GM18909 (cell line): Measurements from ENCODE around the gene PRDM16.

Source experiments
- ATAC-seq: cut with Tn5 transposase; IDR thresholded peaks from one replicate; pipeline ENCODE4 v1.9.1; 2021; ENCODE audit warnings: mild to moderate bottlenecking; ENCODE audit not compliant: unreplicated experiment, poor library complexity

The PRDM16 gene

GRCh38 chr1:3068564-3069431 lies at the start of gene PRDM16:
Gene PRDM16, plus strand, starts transcription at chr1:3069203. Its CDS starts 57 bp downstream, at chr1:3069260.
- ATAC-seq = no peak

- no peak for ATAC-seq
These were observed 49.4 kb upstream of the PRDM16 start for GRCh38 chr1:3019516-3020051.

- no peak for ATAC-seq
These were observed 48.6 kb upstream of the PRDM16 start for GRCh38 chr1:3020263-3020909.

GRCh38 chr1:3021233-3021671 lies 47.8 kb upstream of the PRDM16 start, which contains the start of gene ACTRT2:
Gene ACTRT2, plus strand, starts transcription at chr1:3021467. Its CDS starts 220 bp downstream, at chr1:3021687.
- no peak for ATAC-seq

GRCh38 chr1:3021801-3022401 lies 47.1 kb upstream of the PRDM16 start:
- no peak for ATAC-seq

GRCh38 chr1:3022511-3022973 lies 46.5 kb upstream of the PRDM16 start:
- no peak for ATAC-seq

- no peak for ATAC-seq
These were observed 46.0 kb upstream of the PRDM16 start for GRCh38 chr1:3022976-3023375.

- ATAC-seq = no peak
These were observed 45.0 kb upstream of the PRDM16 start for GRCh38 chr1:3024019-3024418.

- no peak for ATAC-seq
These were observed 44.4 kb upstream of the PRDM16 start for GRCh38 chr1:3024588-3024987.

GRCh38 chr1:3026124-3026523 lies 42.9 kb upstream of the PRDM16 start:
- ATAC-seq = no peak

GRCh38 chr1:3026581-3027391 lies 42.2 kb upstream of the PRDM16 start:
- ATAC-seq = no peak

- ATAC-seq = no peak
These were observed 41.2 kb upstream of the PRDM16 start for GRCh38 chr1:3027611-3028371.

- ATAC-seq = no peak
These were observed 40.3 kb upstream of the PRDM16 start for GRCh38 chr1:3028531-3029282.

GRCh38 chr1:3029481-3029961 lies 39.5 kb upstream of the PRDM16 start:
- no peak for ATAC-seq

GRCh38 chr1:3029991-3030662 lies 38.9 kb upstream of the PRDM16 start:
- ATAC-seq = no peak

GRCh38 chr1:3030663-3031381 lies 38.2 kb upstream of the PRDM16 start:
- ATAC-seq = no peak
